ENCODE measurements around the gene DOCK1.

Gene DOCK1

GRCh38 chr10:127088908-127089307 lies 183.7 kb downstream of the DOCK1 start:
- DNase-seq (ENCODE audit: low spot score) = no peak

- DNase-seq (ENCODE audit: low spot score) = no peak
Measured at GRCh38 chr10:127089446-127089845, 184.2 kb downstream of the DOCK1 start.

- DNase-seq (ENCODE audit: low spot score) = no peak
Measured at GRCh38 chr10:127090138-127090537, 184.9 kb downstream of the DOCK1 start.

- no peak for DNase-seq (ENCODE audit: low spot score)
Measured at GRCh38 chr10:127091354-127091753, 186.1 kb downstream of the DOCK1 start.

- DNase-seq (ENCODE audit: low spot score) = no peak
Measured at GRCh38 chr10:127092916-127093315, 187.7 kb downstream of the DOCK1 start.

- no peak for DNase-seq (ENCODE audit: low spot score)
Measured at GRCh38 chr10:127094984-127095383, 189.8 kb downstream of the DOCK1 start.

- DNase-seq (ENCODE audit: low spot score) = no peak
Measured at GRCh38 chr10:127100983-127101615, 195.9 kb downstream of the DOCK1 start.

- DNase-seq (ENCODE audit: low spot score) = no peak
Measured at GRCh38 chr10:127102176-127102575, 196.9 kb downstream of the DOCK1 start.

GRCh38 chr10:127115100-127115499 lies 209.9 kb downstream of the DOCK1 start:
- no peak for DNase-seq (ENCODE audit: low spot score)

- DNase-seq (ENCODE audit: low spot score) = peak; percentile 18
Measured at GRCh38 chr10:127117125-127117524, 211.9 kb downstream of the DOCK1 start.

- DNase-seq (ENCODE audit: low spot score) = no peak
Measured at GRCh38 chr10:127118034-127118433, 212.8 kb downstream of the DOCK1 start.

GRCh38 chr10:127119936-127120335 lies 214.7 kb downstream of the DOCK1 start:
- DNase-seq (ENCODE audit: low spot score) = no peak

GRCh38 chr10:127122831-127123230 lies 217.6 kb downstream of the DOCK1 start:
- DNase-seq (ENCODE audit: low spot score) = no peak

- DNase-seq (ENCODE audit: low spot score) = no peak
Measured at GRCh38 chr10:127123626-127124025, 218.4 kb downstream of the DOCK1 start.

GRCh38 chr10:127125331-127125730 lies 220.1 kb downstream of the DOCK1 start:
- DNase-seq (ENCODE audit: low spot score) = no peak

GRCh38 chr10:127127822-127128221 lies 222.6 kb downstream of the DOCK1 start:
- DNase-seq (ENCODE audit: low spot score) = no peak

- no peak for DNase-seq (ENCODE audit: low spot score)
Measured at GRCh38 chr10:127129104-127129503, 223.9 kb downstream of the DOCK1 start.

GRCh38 chr10:127132451-127132850 lies 227.2 kb downstream of the DOCK1 start:
- no peak for DNase-seq (ENCODE audit: low spot score)

GRCh38 chr10:127133225-127133624 lies 228.0 kb downstream of the DOCK1 start:
- DNase-seq (ENCODE audit: low spot score) = no peak

GRCh38 chr10:127133672-127134500 lies 228.7 kb downstream of the DOCK1 start:
- DNase-seq (ENCODE audit: low spot score) = no peak

- DNase-seq (ENCODE audit: low spot score) = no peak
Measured at GRCh38 chr10:127135844-127136577, 230.8 kb downstream of the DOCK1 start.

GRCh38 chr10:127137391-127137790 lies 232.2 kb downstream of the DOCK1 start:
- no peak for DNase-seq (ENCODE audit: low spot score)

- DNase-seq (ENCODE audit: low spot score) = no peak
Measured at GRCh38 chr10:127142136-127142535, 236.9 kb downstream of the DOCK1 start.

Measured in Ammon's horn (tissue), 1 donor.